ENCODE measurements around the gene BCOR. TPM values are rescaled to one million over a fixed set of nuclear protein-coding genes. Genes with fewer than 3 reads are reported as not detected.

The BCOR gene
- polyA plus RNA-seq, 1 of the 3 experiments (the other 2 are of a cell fraction), result 8.8 TPM

DNA sequence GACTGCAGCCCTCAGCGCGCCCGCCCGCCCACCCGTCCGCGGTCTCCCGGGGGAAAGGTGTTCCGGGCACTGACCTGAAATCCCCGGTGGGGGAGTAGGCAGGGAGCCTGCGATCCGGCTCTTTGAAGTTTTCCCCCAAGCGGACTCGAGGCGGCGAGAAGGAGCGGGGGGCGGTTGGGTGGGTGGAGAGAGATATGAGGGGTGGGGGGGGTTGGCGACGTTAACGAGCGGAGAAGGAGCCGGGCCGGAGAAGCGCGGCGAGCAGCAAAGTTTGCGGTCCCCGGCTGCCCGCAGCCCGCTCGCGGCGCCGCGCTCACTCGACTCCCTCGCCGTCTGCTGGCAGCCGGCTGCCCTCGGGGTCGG lies 636 bp downstream of the BCOR start:
- H3K9ac ChIP-seq, result 0 out of 2 replicates have a peak overlapping the region, but pooled peaks have one; percentile 65
- no peaks in the 10 kb centered on the region for H3K9me3 ChIP-seq
- peak; percentile 56 for DNase-seq
- peaks cover 26% of the 10 kb centered on the region; the same call in 1 of the 2 replicates for H3K27me3 ChIP-seq (ENCODE audit: insufficient read depth)
- H4K20me1 ChIP-seq (ENCODE audit: insufficient read depth), result peaks cover 23% of the 10 kb centered on the region
- peaks cover 7 to 26% of the 10 kb centered on the region in 2 experiments; a peak in 2 of 4 replicates for H3K4me1 ChIP-seq (ENCODE audit: control insufficient read depth in 1 of 2, insufficient read depth in 2 of 2, low read depth in 1 of 2, low read length in 1 of 2)
- peaks cover 43% of the 10 kb centered on the region for H3K79me2 ChIP-seq (ENCODE audit: insufficient read depth)
- no peak overlapping the region for H3K4me2 ChIP-seq
- ChIA-PET POLR2A (interaction anchor here (1.0 to 4.5 kb wide), 12 partner anchors 9 to 447 kb away, joined by 3 to 38 read pairs (median 4); no protein-coding TSS in a partner anchor), CTCF (interaction anchor here (0.5 to 1.9 kb wide), 6 partner anchors 48 to 455 kb away, joined by 3 to 5 read pairs (median 4); no protein-coding TSS in a partner anchor)
- WGBS (ENCODE audit: low lambda C conversion rate), result 26% methylated on average over 7 of the region's 42 CpGs
- H2AFZ ChIP-seq (ENCODE audit: low read depth), result no peak overlapping the region
- no peaks in the 10 kb centered on the region for H3K9me2 ChIP-seq
- H3K4me3 ChIP-seq (ENCODE audit: low read depth in 2 of 2, low read length in 1 of 2), result peak overlapping the region in 1 of 2 experiments; percentile 60; a peak in 3 of 4 replicates
- TF ChIP-seq, protein P1, sequence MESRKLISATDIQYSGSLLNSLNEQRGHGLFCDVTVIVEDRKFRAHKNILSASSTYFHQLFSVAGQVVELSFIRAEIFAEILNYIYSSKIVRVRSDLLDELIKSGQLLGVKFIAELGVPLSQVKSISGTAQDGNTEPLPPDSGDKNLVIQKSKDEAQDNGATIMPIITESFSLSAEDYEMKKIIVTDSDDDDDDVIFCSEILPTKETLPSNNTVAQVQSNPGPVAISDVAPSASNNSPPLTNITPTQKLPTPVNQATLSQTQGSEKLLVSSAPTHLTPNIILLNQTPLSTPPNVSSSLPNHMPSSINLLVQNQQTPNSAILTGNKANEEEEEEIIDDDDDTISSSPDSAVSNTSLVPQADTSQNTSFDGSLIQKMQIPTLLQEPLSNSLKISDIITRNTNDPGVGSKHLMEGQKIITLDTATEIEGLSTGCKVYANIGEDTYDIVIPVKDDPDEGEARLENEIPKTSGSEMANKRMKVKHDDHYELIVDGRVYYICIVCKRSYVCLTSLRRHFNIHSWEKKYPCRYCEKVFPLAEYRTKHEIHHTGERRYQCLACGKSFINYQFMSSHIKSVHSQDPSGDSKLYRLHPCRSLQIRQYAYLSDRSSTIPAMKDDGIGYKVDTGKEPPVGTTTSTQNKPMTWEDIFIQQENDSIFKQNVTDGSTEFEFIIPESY (IDR thresholded peaks at IDR 0.05; ENCODE audit: borderline replicate concordance, low read depth), result no peak
- no peak for TF ChIP-seq ELF1 (IDR thresholded peaks at IDR 0.05)
- TF ChIP-seq POLR2AphosphoS5 (IDR thresholded peaks at IDR 0.05; ENCODE audit: low read depth, low read length), result no peak
- TF ChIP-seq TAF1 (IDR thresholded peaks at IDR 0.05; ENCODE audit: borderline replicate concordance, low read depth, low read length), result no peak
- TF ChIP-seq FOXJ3 (CRISPR knock-in tag; IDR thresholded peaks at IDR 0.05), result no peak
- no peak for TF ChIP-seq JUND (IDR thresholded peaks at IDR 0.05)
- TF ChIP-seq FOSL2 (IDR thresholded peaks at IDR 0.05; ENCODE audit: borderline replicate concordance, low read depth), result no peak
- TF ChIP-seq YY1 (IDR thresholded peaks at IDR 0.05; ENCODE audit: low read depth), result no peak
- TF ChIP-seq CHD2 (IDR thresholded peaks at IDR 0.05; ENCODE audit: low read length, partially characterized antibody), result no peak
- no peak for TF ChIP-seq MEF2A (IDR thresholded peaks at IDR 0.05; ENCODE audit: borderline replicate concordance, low read depth)
- H3F3A ChIP-seq (replicated peaks; ENCODE audit: insufficient read depth), result peaks cover 12% of the 10 kb centered on the region
- H3K27ac ChIP-seq (ENCODE audit: low read depth in 2 of 2, low read length in 1 of 2), result peak overlapping the region in 1 of 2 experiments; percentile 79; a peak in 2 of 4 replicates
- H3K36me3 ChIP-seq (replicated peaks in 1 of 2; ENCODE audit: control insufficient read depth in 1 of 2, insufficient read depth in 2 of 2, low read length in 1 of 2), result no peaks in the 10 kb centered on the region

DNA sequence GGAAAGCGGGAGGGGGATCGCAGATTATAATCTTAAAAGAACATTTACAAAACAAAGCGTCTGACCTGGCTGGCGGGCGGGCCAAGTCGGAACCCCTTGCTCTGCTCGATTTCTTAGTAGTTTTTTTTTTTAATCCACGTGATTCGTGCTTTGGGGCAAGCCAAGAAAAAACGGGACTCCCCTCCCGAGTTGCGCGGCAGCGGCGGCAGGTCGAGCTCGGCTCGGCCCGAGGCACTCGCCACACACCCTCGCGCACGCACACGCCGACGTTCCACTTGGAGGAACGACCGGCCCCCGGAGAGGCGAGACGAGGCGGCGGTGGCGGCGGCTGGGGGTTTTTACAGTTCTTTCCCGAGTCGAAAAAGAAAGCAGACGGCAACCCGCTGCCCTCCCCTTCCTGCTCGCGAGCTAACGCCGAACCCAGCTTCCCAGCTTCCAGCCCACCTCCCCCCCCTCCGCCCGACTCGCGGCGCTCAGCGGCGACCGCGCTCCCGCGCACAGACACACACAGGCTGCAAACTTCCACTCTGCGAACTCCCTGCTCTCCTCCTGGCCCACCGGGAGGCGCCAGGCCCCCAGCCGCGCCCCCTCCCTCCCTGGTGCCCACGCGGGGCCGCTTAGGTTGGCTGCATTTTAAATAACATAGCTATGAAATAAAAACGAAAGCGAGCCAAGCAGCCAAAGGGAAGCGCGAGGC lies 1.2 kb downstream of the BCOR start:
- ChIA-PET POLR2A (interaction anchor here (1.0 to 4.5 kb wide), 3 partner anchors 57 to 278 kb away, joined by 4 to 38 read pairs (median 5); no protein-coding TSS in a partner anchor), CTCF (interaction anchor here (0.5 to 1.4 kb wide), 4 partner anchors 48 to 374 kb away, joined by 3 to 5 read pairs (median 4); no protein-coding TSS in a partner anchor)
- Histone ChIP-seq H3K9me2 (no peaks in the 10 kb centered on the region), H3K36me3 (replicated peaks in 1 of 2; ENCODE audit: control insufficient read depth in 1 of 2, insufficient read depth in 2 of 2, low read length in 1 of 2) (no peaks in the 10 kb centered on the region), H4K20me1 (ENCODE audit: insufficient read depth) (peaks cover 26% of the 10 kb centered on the region), H3K4me3 (ENCODE audit: low read depth in 2 of 2, low read length in 1 of 2) (peak overlapping the region; percentile 60 to 68), H3K27ac (ENCODE audit: low read depth in 2 of 2, low read length in 1 of 2) (peak overlapping the region; percentile 63 to 79), H3K9ac (peak overlapping the region; percentile 65; the same call in 1 of the 2 replicates), H2AFZ (ENCODE audit: low read depth) (no peak overlapping the region), H3K27me3 (ENCODE audit: insufficient read depth) (peaks cover 24% of the 10 kb centered on the region; the same call in 1 of the 2 replicates), H3F3A (replicated peaks; ENCODE audit: insufficient read depth) (peaks cover 10% of the 10 kb centered on the region), H3K79me2 (ENCODE audit: insufficient read depth) (peaks cover 49% of the 10 kb centered on the region), H3K4me2 (peak overlapping the region; percentile 85), H3K9me3 (no peaks in the 10 kb centered on the region), H3K4me1 (ENCODE audit: control insufficient read depth in 1 of 2, insufficient read depth in 2 of 2, low read depth in 1 of 2, low read length in 1 of 2) (peaks cover 7 to 25% of the 10 kb centered on the region in 2 experiments; a peak in 2 of 4 replicates)
- WGBS (ENCODE audit: low lambda C conversion rate), result 17% methylated on average over 35 of the region's 66 CpGs
- TF ChIP-seq MEF2A (IDR thresholded peaks at IDR 0.05; ENCODE audit: borderline replicate concordance, low read depth) (no peak), NRF1 (IDR thresholded peaks at IDR 0.05; ENCODE audit: low read depth, low read length) (0 out of 2 replicates have a peak, but pooled peaks have one; percentile 5)
- DNase-seq, result peak; percentile 64
